Activated B cell treated with CpG ODN at 0.5 μM for 24 hours (primary cell): ENCODE results near the gene RPS6KA4. TPM values are rescaled to one million over a fixed set of nuclear protein-coding genes. Genes with fewer than 3 reads are reported as not detected.

Experiments used
- ATAC-seq: fragments of 200-7000 bp; cut with Tn5 transposase; one replicate; pipeline ENCODE4 v1.10.0; 2021; ENCODE audit warnings: low read depth, mild to moderate bottlenecking, moderate library complexity
- CTCF ChIA-PET: fragments of 350-600 bp; sonication (Branson Sonifier 250); formaldehyde crosslinking; loops from one replicate; lab custom pipeline; 2021; ENCODE audit warnings: antibody characterized with exemption; lab: Charles Lee
- POLR2A ChIA-PET: fragments of 350-600 bp; sonication (Branson Sonifier 250); formaldehyde crosslinking; loops from one replicate; lab custom pipeline; 2021; ENCODE audit warnings: antibody characterized with exemption; lab: Charles Lee
- DNase-seq: peaks from one replicate; pipeline ENCODE4 v3.0.0; 2022
- H3K27ac Mint-ChIP-seq: one replicate; pipeline ENCODE4 v1.8.0; 2020; ENCODE audit warnings: mixed read lengths
- H3K27me3 Mint-ChIP-seq: one replicate; pipeline ENCODE4 v1.8.0; 2021; ENCODE audit warnings: mixed read lengths
- H3K36me3 Mint-ChIP-seq: one replicate; pipeline ENCODE4 v1.8.0; 2021; ENCODE audit warnings: low read depth, mixed read lengths
- H3K4me1 Mint-ChIP-seq: one replicate; pipeline ENCODE4 v1.8.0; 2021; ENCODE audit warnings: mixed read lengths
- H3K4me3 Mint-ChIP-seq: one replicate; pipeline ENCODE4 v1.8.0; 2020; ENCODE audit warnings: mild to moderate bottlenecking, mixed read lengths
- H3K9me3 Mint-ChIP-seq: one replicate; pipeline ENCODE4 v1.8.0; 2020; ENCODE audit warnings: mixed read lengths
- CTCF ChIP-seq: fragments of 200-600 bp; IDR thresholded peaks from one replicate; pipeline ENCODE4 v1.8.0; 2022; ENCODE audit warnings: antibody characterized with exemption, mild to moderate bottlenecking
- intact Hi-C: fragments of 100-400 bp; cut with micrococcal nuclease; formaldehyde crosslinking; loops from one replicate; pipeline ENCODE4 v1.15.1; 2024
- total RNA-seq: library from RNA; stranded (reverse); gene quantifications from 2 replicates; pipeline ENCODE4 v1.2.3, GENCODE V29; 2022

Gene RPS6KA4
- total RNA-seq, 1 donor from 2014 or later, result 22.6 TPM

- Mint-ChIP-seq H3K4me3 (no peak overlapping the region), H3K36me3 (peaks cover 46% of the 10 kb centered on the region), H3K4me1 (peaks cover 6% of the 10 kb centered on the region), H3K27ac (no peak overlapping the region), H3K27me3 (no peaks in the 10 kb centered on the region), H3K9me3 (no peaks in the 10 kb centered on the region)
- DNase-seq (no peak), ATAC-seq (no peak)
- intact Hi-C loops, result no loop called here
- no peak for TF ChIP-seq CTCF
- CTCF ChIA-PET, result no interaction called here
- POLR2A ChIA-PET, result no interaction called here
These were observed 10.8 kb downstream of the RPS6KA4 start for GRCh38 chr11:64369440-64370421.

- CTCF ChIA-PET, result no interaction called here
These were observed 12.2 kb downstream of the RPS6KA4 start for GRCh38 chr11:64371201-64371600.

GRCh38 chr11:64372021-64372420, 13.1 kb downstream of the RPS6KA4 start:
- Mint-ChIP-seq H3K4me1 (peaks cover 6% of the 10 kb centered on the region), H3K4me3 (no peak overlapping the region), H3K27me3 (no peaks in the 10 kb centered on the region), H3K9me3 (no peaks in the 10 kb centered on the region), H3K27ac (no peak overlapping the region), H3K36me3 (peaks cover 28% of the 10 kb centered on the region)
- TF ChIP-seq CTCF, result no peak
- DNase-seq (no peak), ATAC-seq (no peak)
- ChIA-PET CTCF (no interaction called here), POLR2A (no interaction called here)
- intact Hi-C loops, result no loop called here

More at GRCh38 chr11:64371201-64371600, 12.2 kb downstream of the RPS6KA4 start:
- TF ChIP-seq CTCF, result no peak
- Mint-ChIP-seq H3K27ac (no peak overlapping the region), H3K4me3 (no peak overlapping the region), H3K27me3 (no peaks in the 10 kb centered on the region), H3K4me1 (peaks cover 6% of the 10 kb centered on the region), H3K9me3 (no peaks in the 10 kb centered on the region), H3K36me3 (peaks cover 35% of the 10 kb centered on the region)
- ATAC-seq (no peak), DNase-seq (no peak)
- intact Hi-C loops, result no loop called here
- POLR2A ChIA-PET, result no interaction called here

- H3K27me3 Mint-ChIP-seq, result no peaks in the 10 kb centered on the region
These were observed 14.0 kb downstream of the RPS6KA4 start for GRCh38 chr11:64372802-64373597.

More at GRCh38 chr11:64372802-64373597, 14.0 kb downstream of the RPS6KA4 start:
- ATAC-seq (no peak), DNase-seq (no peak)
- Mint-ChIP-seq H3K27ac (no peak overlapping the region), H3K9me3 (no peaks in the 10 kb centered on the region), H3K36me3 (peaks cover 21% of the 10 kb centered on the region), H3K4me1 (peaks cover 6% of the 10 kb centered on the region), H3K4me3 (no peak overlapping the region)
- POLR2A ChIA-PET, result no interaction called here
- CTCF ChIA-PET, result interaction anchor here (0.6 kb wide), 1 partner anchor 42 kb away, joined by 3 read pairs; no protein-coding TSS in a partner anchor
- TF ChIP-seq CTCF, result no peak
- intact Hi-C loops, result no loop called here
